Lower lobe of right lung (tissue), 2 donors: ENCODE data around the gene HRH2. TPM values are rescaled to one million over a fixed set of nuclear protein-coding genes. Genes with fewer than 3 reads are reported as not detected.
A peak's percentile ranks its signal among the peaks of the same experiment; 100 is the strongest.

Experiments used
- ATAC-seq, 2 donors: fragments of 200-7000 bp; cut with Tn5 transposase; one replicate each; pipeline ENCODE4 v1.9.1; 2020 to 2022; ENCODE audit warnings: mild to moderate bottlenecking in 2 of 2, moderate library complexity in 2 of 2
- DNase-seq: peaks from one replicate; pipeline ENCODE4 v3.0.0-alpha.2; 2020
- H3K27ac ChIP-seq: fragments of 200-600 bp; one replicate; pipeline ENCODE4 v1.8.0; 2022
- H3K27me3 ChIP-seq: fragments of 200-600 bp; one replicate; pipeline ENCODE4 v1.8.0; 2022; ENCODE audit warnings: low read depth
- H3K36me3 ChIP-seq: fragments of 200-600 bp; one replicate; pipeline ENCODE4 v1.8.0; 2022; ENCODE audit warnings: mild to moderate bottlenecking
- H3K4me1 ChIP-seq: fragments of 200-600 bp; one replicate; pipeline ENCODE4 v1.8.0; 2022
- H3K4me3 ChIP-seq: fragments of 200-600 bp; one replicate; pipeline ENCODE4 v1.8.0; 2022; ENCODE audit warnings: mild to moderate bottlenecking
- H3K9me3 ChIP-seq: fragments of 200-600 bp; one replicate; pipeline ENCODE4 v1.8.0; 2022
- intact Hi-C: fragments of 100-400 bp; cut with DNase I; formaldehyde crosslinking; loops from one replicate; pipeline ENCODE4 v1.11.0; 2022
- total RNA-seq: library from RNA; stranded (reverse); fragmentation: NEBNext Ultra II Directional; extraction: Animal tissue kit (Norgen Biotek cat#: 25700); gene quantifications from one replicate; pipeline ENCODE4 v1.2.1, GENCODE V29; 2021
- TF ChIP-seq, protein P1 (sequence below): fragments of 200-600 bp; IDR thresholded peaks from one replicate; pipeline ENCODE4 v1.8.0; 2022; ENCODE audit warnings: antibody characterized with exemption, mild to moderate bottlenecking
- donor health status: DM: no; HTN: yes; CAD: no; lungs with severe emphysema.

Gene HRH2
- total RNA-seq, 1 donor from 2014 or later: 9.6 TPM

DNA sequence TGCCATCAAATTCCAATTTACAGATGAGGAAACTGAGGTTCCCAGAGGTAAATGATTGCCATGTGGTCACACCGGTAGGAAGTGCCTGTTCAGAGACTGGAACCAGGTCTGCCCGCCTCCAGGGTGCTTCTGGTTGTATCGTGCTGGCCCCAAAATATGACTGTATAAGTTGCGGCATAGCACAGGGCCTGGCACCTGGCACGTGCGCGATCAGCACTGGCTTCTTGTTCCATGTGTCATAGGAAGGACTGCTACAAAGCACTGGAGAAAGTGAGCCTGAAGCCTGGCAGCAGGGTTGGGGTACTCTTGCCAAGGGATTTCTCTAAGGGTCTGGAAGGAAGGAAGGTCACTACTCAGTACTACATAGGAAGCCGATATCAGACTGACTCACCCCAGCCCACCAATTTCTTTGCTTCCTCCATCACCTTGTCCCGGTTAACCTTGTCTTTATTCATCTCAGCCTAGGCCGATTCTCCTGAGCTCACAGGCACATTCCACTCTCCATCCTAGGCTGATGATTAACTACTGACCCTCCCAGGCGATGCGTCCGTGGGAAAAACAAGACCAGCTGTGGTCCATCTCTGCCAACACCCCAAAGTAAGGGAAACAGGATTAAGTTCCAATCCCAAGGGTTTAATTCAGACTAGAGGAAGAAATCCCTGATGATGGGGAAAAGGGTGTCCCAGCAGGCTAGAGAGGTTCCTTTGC is 1.8 kb downstream of the HRH2 start:
- intact Hi-C loops: no loop called here
- TF ChIP-seq, protein P1, sequence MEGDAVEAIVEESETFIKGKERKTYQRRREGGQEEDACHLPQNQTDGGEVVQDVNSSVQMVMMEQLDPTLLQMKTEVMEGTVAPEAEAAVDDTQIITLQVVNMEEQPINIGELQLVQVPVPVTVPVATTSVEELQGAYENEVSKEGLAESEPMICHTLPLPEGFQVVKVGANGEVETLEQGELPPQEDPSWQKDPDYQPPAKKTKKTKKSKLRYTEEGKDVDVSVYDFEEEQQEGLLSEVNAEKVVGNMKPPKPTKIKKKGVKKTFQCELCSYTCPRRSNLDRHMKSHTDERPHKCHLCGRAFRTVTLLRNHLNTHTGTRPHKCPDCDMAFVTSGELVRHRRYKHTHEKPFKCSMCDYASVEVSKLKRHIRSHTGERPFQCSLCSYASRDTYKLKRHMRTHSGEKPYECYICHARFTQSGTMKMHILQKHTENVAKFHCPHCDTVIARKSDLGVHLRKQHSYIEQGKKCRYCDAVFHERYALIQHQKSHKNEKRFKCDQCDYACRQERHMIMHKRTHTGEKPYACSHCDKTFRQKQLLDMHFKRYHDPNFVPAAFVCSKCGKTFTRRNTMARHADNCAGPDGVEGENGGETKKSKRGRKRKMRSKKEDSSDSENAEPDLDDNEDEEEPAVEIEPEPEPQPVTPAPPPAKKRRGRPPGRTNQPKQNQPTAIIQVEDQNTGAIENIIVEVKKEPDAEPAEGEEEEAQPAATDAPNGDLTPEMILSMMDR: no peak
- H3K27me3 ChIP-seq: peaks cover 58% of the 10 kb centered on the region
- DNase-seq (no peak), ATAC-seq (no peak)
- peak overlapping the region; percentile 8 for H3K27ac ChIP-seq
- H3K9me3 ChIP-seq: no peaks in the 10 kb centered on the region
- H3K4me1 ChIP-seq: peaks cover 11% of the 10 kb centered on the region
- no peaks in the 10 kb centered on the region for H3K36me3 ChIP-seq
- H3K4me3 ChIP-seq: peak overlapping the region; percentile 57

- Histone ChIP-seq H3K9me3 (no peaks in the 10 kb centered on the region), H3K4me1 (no peaks in the 10 kb centered on the region), H3K27ac (no peak overlapping the region), H3K36me3 (no peaks in the 10 kb centered on the region), H3K27me3 (peaks cover 40% of the 10 kb centered on the region), H3K4me3 (no peak overlapping the region)
- TF ChIP-seq, protein P1: no peak
- DNase-seq (no peak), ATAC-seq (peak; percentile 28 to 67)
- intact Hi-C loops: no loop called here
Observed at GRCh38 chr5:175663186-175664184, 5.6 kb downstream of the HRH2 start.

GRCh38 chr5:175664723-175665122 is 6.9 kb downstream of the HRH2 start:
- intact Hi-C loops: no loop called here
- H3K36me3 ChIP-seq: no peaks in the 10 kb centered on the region
- no peak overlapping the region for H3K27ac ChIP-seq
- H3K27me3 ChIP-seq: peaks cover 27% of the 10 kb centered on the region
- no peaks in the 10 kb centered on the region for H3K9me3 ChIP-seq
- ATAC-seq (no peak), DNase-seq (no peak)
- H3K4me1 ChIP-seq: no peaks in the 10 kb centered on the region
- no peak overlapping the region for H3K4me3 ChIP-seq
- TF ChIP-seq, protein P1: no peak

GRCh38 chr5:175666216-175666615 is 8.3 kb downstream of the HRH2 start:
- TF ChIP-seq, protein P1: no peak
- Histone ChIP-seq H3K4me3 (no peak overlapping the region), H3K4me1 (no peaks in the 10 kb centered on the region), H3K27ac (no peak overlapping the region), H3K9me3 (no peaks in the 10 kb centered on the region), H3K27me3 (peaks cover 17% of the 10 kb centered on the region), H3K36me3 (no peaks in the 10 kb centered on the region)
- no peak for DNase-seq
- ATAC-seq: no peak
- intact Hi-C loops: no loop called here

- no peaks in the 10 kb centered on the region for H3K36me3 ChIP-seq
- H3K4me3 ChIP-seq: no peak overlapping the region
- no peaks in the 10 kb centered on the region for H3K4me1 ChIP-seq
- no peak for DNase-seq
- intact Hi-C loops: no loop called here
- ATAC-seq: no peak
- peaks cover 6% of the 10 kb centered on the region for H3K27me3 ChIP-seq
- H3K9me3 ChIP-seq: no peaks in the 10 kb centered on the region
- no peak overlapping the region for H3K27ac ChIP-seq
- TF ChIP-seq, protein P1: no peak
Observed at GRCh38 chr5:175668006-175668405, 10.1 kb downstream of the HRH2 start.
